ENCODE results near the gene CNPY1.

CNPY1 gene

DNA sequence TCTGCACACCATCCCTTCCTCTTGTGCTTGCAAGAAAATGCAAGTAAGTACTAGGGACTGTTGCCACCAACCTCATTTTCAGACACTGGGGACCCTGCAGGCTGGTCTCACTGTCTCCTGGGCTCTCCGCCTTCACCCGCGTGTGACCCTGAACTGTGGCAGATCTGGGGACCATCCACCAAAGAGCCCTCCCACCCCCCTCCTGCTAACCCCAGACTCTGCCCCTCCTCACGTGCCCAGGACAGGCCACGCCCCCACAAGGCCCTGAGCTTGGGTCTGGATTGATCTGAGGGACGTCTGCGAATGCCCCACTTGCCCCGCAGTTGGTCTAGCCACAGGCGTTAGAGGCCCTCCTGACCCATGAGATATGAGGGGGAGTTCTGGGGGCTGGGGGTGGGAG is 8.1 kb downstream of the CNPY1 start:
- TF ChIP-seq GATA2 (IDR thresholded peaks at IDR 0.05; ENCODE audit: low read depth, low read length) (no peak), GATA3 (IDR thresholded peaks at IDR 0.05; ENCODE audit: low read depth, low read length) (no peak)

DNA sequence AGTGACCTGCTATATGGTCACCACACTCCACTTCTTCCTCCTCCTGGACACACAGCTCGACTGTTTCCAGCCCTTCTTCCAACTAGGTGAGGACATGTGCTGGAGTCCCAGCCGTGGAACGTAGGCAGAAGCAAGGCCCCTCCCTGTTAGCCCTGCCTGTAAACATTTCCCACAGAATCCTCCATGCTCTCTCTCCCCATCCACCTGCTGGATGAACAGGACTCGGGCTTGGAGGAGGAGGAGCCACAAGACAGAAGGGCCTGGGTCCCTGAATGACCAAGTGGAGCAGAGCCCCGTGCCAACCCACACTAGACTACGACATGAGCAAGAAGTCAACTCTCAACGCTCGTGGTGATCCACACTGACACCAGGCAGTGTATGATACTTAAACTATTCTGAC is 9.9 kb downstream of the CNPY1 start:
- TF ChIP-seq GATA3 (IDR thresholded peaks at IDR 0.05; ENCODE audit: low read depth, low read length) (no peak), GATA2 (IDR thresholded peaks at IDR 0.05; ENCODE audit: low read depth, low read length) (no peak)

DNA sequence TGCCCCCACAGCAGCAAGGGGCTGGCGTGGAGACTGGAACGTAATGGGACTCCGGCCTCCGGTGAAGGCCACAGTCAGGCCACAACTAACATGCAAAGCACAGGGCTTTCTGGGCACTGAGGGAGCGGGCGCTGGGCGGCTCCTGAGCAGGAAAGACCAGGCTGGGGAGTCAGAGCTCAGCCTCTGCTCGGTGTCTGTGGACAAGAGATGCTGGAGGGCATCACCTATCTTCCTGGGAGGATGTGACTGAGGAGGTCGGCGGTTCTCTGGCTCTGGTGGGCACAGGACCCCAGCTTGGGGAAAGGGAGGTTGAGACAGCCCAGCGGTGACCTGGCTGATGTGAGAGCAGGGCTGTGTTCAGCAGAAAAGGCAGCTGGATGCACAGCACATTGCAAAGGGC is 11.7 kb downstream of the CNPY1 start:
- TF ChIP-seq GATA3 (IDR thresholded peaks at IDR 0.05; ENCODE audit: low read depth, low read length) (no peak), GATA2 (IDR thresholded peaks at IDR 0.05; ENCODE audit: low read depth, low read length) (no peak)

DNA sequence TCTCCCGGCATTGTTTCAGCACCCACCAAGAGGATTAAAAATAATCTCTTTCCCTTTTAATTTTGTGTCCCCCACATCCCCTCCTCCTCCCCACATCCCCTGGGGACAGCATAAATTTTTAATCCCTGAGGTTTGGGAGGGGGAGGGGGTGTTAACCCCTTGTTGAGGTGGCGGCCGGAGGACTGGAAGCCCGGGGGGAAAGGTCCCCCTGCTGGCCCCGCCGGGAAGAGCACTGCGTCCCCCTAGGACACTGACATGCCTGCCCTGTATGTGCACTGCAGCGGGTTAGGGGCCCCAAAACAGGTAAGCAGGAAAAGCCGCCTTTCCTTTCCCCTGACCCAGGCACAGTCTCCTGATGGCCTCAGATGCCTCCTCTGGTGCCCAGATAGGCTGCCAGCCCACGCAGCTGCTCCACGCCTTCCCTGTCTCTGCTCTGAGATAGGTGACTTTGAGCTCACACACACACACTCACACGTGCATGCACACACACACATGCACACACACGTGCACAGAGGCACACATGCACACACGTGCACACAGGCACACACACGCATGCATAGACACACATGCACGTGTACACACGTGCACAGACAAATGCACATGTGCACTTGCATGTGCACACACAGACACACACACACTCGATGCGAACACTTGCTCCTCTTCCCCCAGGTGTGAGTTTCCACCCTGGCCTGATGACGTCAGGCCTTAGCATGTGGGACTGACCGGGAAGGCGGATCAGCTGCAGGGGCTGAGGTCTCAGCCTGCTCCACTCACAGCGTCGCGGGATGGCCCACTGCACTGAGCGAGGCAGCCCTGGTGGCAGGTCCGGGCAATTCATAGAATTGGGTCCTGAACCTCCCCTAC is 12.3 kb downstream of the CNPY1 start:
- TF ChIP-seq GATA3 (IDR thresholded peaks at IDR 0.05; ENCODE audit: low read depth, low read length) (no peak), GATA2 (IDR thresholded peaks at IDR 0.05; ENCODE audit: low read depth, low read length) (no peak)

DNA sequence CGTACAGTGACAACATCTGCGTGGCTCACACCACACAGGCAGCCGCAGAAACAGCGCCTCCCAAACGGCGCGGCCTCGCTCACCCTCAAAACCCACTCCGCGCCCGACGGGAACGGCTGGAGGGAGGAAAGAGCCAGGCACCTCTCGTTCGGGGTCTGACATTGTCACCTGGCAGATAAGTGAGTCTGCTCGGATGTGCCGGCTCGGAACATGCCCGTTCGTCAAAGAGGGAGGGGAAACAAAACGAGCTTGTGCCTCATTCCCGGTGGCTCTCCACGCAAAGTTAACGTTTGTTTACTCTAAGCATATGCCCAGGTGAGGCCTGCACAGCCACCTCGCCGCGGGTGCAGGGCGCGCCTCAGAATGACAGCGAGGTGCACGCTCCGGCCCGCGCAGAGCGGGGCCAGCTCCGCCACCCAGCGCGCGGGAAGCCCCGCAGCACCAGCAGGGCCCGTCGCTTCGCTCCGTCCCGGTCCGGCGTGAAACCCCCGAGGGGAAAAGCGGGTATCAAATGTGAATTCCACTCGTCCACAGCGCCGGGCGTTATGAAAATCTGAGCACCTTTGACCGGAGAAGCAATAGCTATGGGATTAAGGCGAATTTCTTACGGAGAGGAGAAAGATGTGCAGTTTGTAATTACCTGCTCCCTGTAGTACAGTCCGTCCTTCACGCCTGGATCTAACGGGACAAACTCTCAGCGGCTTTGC is 13.1 kb downstream of the CNPY1 start:
- TF ChIP-seq GATA3 (IDR thresholded peaks at IDR 0.05; ENCODE audit: low read depth, low read length) (no peak), GATA2 (IDR thresholded peaks at IDR 0.05; ENCODE audit: low read depth, low read length) (no peak)

DNA sequence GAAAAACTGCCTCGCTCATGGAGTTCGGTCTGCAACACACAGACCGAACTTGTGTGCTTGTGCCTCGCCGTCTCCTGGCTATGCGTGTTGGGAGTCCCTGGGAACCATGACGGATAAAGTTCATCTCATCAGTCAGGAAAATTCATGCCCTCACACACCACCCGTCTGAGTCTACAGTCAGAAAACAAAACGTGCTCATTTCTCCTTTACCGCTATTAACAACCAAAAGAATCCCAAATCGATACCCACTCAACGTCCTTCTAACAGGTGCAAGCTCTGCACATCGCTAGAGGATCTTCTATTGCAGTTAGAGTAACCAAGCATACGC is 13.6 kb downstream of the CNPY1 start:
- TF ChIP-seq GATA3 (IDR thresholded peaks at IDR 0.05; ENCODE audit: low read depth, low read length), result no peak
- no peak for TF ChIP-seq GATA2 (IDR thresholded peaks at IDR 0.05; ENCODE audit: low read depth, low read length)

DNA sequence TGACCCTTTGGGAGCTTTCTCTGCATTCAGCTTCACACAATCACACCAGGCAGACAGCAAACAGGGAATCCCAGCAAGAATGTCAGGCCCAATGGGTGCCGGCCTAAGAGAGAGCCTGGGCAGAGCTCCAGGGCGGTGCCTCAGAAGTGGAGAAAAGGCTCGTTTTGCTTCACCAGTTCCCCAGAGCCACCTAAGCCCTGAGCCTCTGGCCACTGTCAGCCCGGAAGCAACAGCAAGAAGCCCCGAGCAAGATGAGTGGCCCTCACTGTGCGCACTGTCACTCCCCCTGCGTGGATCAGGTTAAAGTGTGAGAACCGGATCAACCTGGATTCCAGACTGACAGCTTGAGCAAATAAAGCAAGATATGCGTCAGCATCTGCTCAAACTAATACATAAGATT is 14.7 kb downstream of the CNPY1 start:
- TF ChIP-seq GATA2 (IDR thresholded peaks at IDR 0.05; ENCODE audit: low read depth, low read length) (no peak), GATA3 (IDR thresholded peaks at IDR 0.05; ENCODE audit: low read depth, low read length) (no peak)

DNA sequence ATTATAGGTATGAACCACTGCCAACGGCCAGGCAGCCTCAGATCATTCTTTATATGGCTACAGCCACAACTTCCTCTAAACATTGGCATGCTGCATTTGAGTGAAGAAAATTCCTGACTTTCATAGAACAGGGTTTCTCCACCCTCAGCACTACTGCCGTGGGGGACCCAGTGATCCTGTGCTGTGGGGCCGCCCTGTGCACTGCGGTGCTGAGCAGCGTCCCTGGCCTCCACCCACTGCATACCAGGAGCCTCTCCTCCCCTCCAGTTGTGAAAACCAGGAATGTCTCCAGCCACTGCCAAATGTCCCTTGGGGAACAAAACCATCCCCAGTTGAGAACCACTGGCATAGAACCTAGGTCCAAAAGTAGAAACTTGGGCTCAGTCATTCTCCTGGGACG is 15.8 kb downstream of the CNPY1 start:
- TF ChIP-seq GATA2 (IDR thresholded peaks at IDR 0.05; ENCODE audit: low read depth, low read length) (no peak), GATA3 (IDR thresholded peaks at IDR 0.05; ENCODE audit: low read depth, low read length) (no peak)

DNA sequence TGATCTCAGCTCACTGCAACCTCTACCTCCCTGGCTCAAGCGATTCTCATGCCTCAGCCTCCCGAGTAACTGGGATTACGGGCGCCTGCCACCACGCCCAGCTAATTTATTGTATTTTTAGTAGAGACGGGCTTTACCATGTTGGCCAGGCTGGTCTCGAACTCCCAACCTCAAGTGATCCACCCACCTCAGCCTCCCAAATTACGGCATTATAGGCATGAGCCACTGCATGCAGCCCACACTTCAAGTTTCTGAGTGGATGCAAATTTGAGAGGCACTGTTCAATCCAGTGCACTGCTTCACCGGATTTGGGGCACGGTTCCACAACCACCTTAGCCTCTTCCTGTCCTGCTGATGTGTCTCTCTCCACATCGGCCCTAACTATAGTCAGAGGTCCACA is 16.5 kb downstream of the CNPY1 start:
- TF ChIP-seq GATA2 (IDR thresholded peaks at IDR 0.05; ENCODE audit: low read depth, low read length) (no peak), GATA3 (IDR thresholded peaks at IDR 0.05; ENCODE audit: low read depth, low read length) (no peak)

DNA sequence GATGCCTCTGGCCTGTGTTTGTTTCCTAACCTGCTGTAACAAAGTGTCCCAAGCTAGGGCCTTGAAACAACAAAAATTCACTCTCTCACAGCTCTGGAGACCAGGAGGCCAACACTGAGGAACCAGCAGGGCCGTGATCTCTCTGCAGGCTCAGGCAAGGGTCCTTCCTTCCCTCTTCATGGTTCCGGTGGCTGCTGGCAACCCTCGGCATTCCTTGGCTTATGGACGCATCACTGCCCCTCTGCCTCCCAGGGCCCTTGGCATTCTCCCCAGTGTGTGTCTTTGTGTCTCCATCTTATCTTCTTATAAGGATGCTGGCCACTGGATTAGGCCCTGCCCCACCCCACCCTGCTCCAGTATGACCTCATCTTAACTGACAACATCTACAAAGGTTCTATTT is 17.0 kb downstream of the CNPY1 start:
- TF ChIP-seq GATA2 (IDR thresholded peaks at IDR 0.05; ENCODE audit: low read depth, low read length), result no peak
- TF ChIP-seq GATA3 (IDR thresholded peaks at IDR 0.05; ENCODE audit: low read depth, low read length), result no peak

DNA sequence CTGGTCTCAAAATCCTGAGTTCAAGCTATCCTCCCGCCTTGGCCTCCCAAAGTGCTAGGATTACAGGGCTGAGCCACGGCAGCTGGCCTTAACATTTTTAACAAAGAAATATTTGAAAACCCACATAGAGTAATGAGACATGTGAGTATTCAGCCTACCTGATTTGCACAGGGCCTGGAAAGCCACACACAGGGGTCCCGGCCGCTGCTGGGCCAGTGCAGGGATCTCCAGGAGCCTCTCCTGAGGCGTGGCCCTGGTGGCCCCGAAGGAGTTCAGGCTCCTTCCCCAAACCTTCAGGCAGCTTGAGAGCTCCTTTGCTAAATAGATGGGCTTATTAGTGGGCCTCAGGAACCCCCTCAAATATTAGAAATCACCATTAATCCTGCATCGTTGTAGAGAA is 18.7 kb downstream of the CNPY1 start:
- TF ChIP-seq GATA2 (IDR thresholded peaks at IDR 0.05; ENCODE audit: low read depth, low read length), result no peak
- TF ChIP-seq GATA3 (IDR thresholded peaks at IDR 0.05; ENCODE audit: low read depth, low read length), result no peak

DNA sequence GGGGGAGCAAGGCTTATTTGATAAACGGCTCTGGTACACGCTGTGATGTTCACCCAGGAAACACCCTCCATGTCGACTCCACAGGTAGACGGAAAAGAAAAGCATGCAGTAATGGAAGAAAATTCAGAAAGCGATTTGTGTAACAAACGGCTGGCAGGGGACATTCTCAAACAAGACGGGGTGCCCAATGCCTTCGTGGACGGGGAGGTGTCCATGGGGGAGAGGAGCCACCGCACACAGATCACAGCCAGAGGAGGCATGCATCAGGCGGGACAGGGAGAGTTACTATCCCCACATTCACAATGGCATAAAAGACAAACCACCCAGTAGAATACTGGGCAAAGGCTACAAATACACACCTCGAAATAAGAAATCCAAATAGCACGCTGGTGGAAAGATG is 20.1 kb downstream of the CNPY1 start:
- TF ChIP-seq GATA2 (IDR thresholded peaks at IDR 0.05; ENCODE audit: low read depth, low read length) (no peak), GATA3 (IDR thresholded peaks at IDR 0.05; ENCODE audit: low read depth, low read length) (no peak)

DNA sequence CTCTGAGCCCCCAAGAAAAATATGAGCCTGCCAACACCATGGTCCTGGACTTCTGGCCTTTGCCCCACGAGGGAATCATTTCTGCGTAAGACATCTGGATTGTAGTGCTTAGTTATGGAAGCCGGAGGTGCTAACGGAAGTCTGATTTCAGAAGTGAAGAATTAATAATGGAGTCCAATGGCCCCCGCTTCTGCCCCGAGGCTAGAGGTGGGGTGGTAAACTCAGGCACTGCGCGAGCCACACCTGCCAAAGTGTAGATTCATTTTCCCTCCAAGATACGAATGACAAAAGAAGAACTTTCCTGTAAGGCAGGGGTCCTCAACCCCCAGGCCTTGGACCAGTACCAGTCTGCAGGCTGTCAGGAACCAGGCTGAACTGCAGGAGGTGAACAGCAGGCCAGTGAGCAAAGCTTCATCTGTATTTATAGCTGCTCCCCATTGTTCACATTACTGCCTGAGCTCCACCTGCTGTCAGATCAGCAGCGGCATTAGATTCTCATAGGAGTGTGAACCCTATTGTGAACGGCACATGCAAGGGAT is 22.3 kb downstream of the CNPY1 start:
- no peak for TF ChIP-seq GATA2 (IDR thresholded peaks at IDR 0.05; ENCODE audit: low read depth, low read length)
- TF ChIP-seq GATA3 (IDR thresholded peaks at IDR 0.05; ENCODE audit: low read depth, low read length), result no peak

DNA sequence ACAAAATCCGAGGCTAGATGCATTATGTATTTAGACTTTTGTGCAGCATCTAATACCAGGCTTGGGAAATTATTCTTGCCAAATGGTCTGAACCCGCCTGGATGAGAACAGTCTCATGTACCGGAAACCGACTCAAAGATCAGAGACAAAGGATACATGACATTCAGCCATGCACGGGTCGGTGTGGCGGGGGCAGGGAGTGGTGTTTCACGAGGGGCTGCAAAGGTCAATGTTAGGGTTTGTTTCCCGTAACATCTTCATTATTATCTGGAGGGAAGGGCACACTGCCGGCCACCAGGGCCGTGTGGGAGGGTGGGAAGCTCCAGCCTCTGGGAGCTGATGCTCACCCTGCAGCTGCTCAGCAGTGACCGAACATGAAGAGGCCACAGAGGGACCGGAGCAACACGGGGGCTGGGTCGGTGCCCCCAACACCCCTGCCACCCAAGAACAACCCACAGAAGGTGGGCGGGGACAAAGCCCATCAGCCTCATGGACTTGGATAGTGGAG is 23.1 kb downstream of the CNPY1 start:
- TF ChIP-seq GATA2 (IDR thresholded peaks at IDR 0.05; ENCODE audit: low read depth, low read length), result no peak
- no peak for TF ChIP-seq GATA3 (IDR thresholded peaks at IDR 0.05; ENCODE audit: low read depth, low read length)
